IPS DF 4.7 (cell line): ENCODE results near the gene COL21A1.
A peak's percentile ranks its signal among the peaks of the same experiment; 100 is the strongest.

Source experiments
- DNase-seq: peaks from one replicate; pipeline ENCODE4 v3.0.0-alpha.2; 2013; ENCODE audit warnings: low spot score; ENCODE audit errors: extremely low read depth

Gene COL21A1

DNA sequence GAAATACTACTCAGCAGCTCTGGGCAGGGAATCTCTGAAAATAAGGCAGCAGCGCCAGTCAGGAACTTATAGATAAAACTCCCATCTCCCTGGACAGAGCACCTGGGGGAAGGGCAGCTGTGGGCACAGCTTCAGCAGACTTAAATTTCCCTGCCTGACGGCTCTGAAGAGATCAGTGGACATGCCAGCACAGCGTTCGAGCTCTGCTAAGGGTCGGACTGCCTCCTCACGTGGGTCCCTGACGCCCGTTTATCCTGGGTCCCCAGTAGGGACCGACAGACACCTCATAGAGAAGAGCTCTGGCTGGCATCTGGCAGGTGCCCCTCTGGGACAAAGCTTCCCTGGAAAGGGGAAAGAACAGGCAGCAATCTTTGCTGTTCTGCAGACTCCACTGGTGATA, 59.0 kb downstream of the COL21A1 start:
- DNase-seq: no peak

DNA sequence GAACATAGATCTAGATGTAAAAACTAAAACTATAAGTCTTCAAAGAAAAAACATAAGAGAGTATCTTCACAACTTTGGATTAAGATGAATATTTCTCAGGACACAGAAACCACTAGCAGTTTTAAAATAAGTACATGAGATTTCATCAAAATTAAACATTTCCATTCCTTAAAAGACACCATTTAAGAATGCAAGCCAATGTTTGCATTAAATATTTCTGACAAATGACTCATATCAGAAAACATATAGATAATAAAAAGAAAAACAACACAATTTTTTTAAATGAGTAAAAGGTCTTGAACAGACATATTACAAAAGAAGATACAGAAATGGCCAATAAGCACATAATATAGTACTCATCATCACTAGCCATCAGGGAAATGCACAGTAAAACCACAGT, 59.7 kb downstream of the COL21A1 start:
- DNase-seq: no peak

DNA sequence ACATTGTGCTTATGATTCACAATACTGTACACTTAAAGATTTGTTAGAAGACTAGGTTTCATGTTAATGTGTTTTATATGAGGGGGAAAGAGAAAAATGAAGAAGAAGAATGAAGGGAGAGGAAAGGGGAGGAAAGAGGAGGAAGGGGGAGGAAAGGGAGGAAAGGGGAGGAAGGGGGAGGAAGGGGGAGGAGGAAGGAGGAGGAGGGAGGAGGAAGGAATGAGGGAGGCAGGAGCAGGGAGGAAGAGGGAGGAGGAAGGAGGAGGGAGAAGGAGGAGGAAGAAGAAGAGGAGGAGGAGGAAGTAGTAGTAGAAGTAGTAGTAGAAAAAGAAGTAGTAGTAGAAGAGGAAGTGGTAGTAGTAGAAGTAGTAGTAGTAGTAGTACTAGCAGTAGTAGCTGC, 70.6 kb downstream of the COL21A1 start:
- no peak for DNase-seq

DNA sequence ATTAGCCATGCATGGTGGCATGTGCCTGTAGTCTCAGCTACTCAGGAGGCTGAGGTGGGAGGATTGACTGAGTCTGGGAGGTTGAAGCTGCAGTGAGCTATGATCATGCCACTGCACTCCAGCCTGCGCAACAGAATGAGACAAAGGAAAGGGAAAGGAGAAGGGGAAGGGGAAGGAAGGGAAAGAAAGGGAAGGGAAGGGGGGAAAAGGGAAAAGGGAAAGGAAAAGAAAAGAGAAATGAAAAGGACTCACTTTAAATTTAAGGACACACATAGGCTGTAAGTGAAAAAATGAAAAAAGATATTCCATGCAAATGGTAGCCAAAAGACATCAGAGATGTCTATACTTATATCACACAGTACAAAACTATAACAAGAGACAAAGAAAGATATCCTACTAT, 74.2 kb downstream of the COL21A1 start:
- DNase-seq: no peak

DNA sequence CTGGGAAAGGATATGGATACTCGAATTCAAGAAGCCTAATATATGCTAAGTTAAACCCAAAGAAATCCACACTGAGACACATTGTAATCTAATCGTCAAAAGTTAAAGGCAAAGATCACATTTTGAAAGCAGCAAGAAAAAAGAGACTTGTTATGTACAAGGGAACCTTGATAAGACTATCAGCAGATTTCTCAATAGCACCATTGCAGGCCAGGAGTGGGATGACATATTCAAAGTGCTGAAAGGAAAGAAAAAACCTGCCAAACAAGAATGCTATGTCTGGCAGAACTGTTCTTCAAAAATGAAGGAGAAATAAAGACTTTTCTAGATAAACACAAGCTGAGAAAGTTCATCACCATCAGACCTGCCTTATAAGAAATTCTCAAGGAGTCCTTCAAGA, 75.2 kb downstream of the COL21A1 start:
- peak; percentile 2 for DNase-seq

DNA sequence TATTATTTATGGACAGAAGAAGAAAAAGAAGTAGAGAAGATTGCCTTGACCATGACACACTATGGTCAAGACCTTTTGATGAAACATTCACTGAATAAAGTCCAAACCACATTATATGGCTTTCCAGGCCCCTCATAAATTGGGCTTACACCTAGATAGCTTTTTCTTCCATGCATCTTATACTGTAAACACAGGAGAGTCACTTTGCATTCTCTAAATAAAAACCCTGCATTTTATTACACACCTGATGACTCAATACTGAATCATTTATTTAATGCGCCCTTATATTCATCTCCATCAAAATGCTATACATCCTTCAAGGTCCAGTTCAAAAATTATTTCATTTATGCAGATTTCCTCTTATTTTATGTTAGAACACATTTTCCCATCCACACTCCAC, 78.0 kb downstream of the COL21A1 start:
- no peak for DNase-seq

DNA sequence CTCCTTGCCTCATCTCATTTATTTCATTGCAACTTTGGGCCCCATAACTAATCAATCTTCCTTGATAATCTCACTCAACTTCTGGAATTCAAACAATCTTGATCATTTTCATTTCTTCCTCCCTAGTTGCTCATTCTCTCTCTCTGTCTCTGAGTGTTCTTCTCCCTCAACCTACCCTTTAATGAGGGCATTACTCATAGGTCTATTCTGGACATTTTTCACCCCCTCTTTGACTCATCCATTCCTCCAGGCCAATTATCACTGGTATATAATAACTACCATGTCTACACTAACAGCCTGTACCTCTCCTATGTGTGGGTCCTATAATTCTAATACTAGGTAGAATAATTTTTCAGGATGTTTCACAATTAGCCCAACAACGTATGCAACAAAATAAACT, 78.8 kb downstream of the COL21A1 start:
- no peak for DNase-seq

DNA sequence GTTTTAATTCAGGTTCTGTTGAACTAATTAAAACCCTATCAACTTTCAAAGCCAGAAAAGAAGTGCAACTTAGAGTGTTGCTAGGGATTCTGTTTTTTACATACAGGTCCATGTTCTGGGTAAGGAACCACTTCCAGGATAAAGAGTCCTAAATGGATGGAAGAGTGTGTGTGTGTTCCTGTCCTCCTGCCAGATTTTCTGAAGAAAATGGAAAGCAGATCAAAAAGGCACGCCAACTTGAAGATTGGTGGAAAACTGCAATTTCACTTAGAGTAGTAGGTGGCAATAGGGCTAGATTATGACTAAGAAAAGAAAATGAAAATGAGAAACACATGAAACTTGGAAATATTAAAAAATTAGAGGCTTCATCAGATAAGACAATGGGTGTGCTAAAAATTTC, 85.3 kb downstream of the COL21A1 start:
- no peak for DNase-seq

DNA sequence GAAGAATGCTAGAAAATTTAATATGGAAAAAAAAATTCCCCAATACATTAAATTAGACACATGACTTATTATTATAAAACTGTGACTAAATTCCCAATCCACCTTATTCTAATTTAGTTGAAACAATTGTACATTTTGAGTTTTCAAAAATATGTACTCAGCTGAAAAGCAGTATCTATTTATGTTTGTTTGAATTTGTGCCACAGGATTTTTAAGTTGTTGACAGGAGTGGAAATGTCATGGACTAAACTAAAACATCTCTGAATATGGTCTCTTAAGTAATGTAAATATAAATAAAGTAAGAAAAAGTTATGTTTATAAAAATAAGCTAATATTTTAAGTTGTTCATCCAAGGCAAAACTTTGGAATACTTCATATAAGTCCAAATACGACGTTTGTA, 86.9 kb downstream of the COL21A1 start:
- no peak for DNase-seq

DNA sequence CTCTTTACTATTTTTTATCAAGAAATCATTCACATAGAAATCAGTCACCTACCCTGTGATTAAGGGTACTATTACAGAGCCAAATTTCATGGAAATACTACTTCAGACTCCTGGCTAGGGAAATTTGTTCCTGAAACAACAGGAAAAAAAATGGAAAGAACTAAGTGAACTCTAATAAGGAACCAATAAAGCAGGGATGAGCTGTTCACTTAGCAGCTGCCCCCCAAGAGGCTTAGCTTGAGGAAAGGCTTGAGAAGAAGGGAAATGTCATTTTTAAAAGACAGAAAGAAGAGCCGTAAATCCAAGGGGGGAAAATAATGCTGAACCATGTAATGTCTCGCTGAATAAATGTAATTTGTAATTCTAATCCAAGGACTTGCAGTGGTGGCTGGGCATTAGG, 88.8 kb downstream of the COL21A1 start:
- DNase-seq: no peak

DNA sequence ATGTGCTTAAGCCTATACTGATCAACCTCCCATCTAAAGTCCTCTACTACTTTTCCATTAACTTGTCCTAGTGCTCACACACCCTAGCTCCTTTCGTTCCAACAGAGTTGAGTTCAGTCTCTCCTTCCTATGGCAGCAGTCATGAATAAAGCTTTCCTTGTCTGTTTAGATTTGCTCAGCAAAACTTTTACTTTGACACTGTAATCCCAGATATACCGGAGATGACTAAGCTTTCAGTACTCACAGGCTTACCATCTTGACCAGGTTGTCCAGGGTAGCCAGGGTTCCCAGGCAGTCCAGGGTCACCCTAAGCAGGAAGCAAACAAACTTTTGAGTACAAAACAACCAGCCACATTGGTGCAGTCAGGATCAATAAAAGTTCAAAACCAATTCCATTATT, 90.7 kb downstream of the COL21A1 start:
- no peak for DNase-seq

DNA sequence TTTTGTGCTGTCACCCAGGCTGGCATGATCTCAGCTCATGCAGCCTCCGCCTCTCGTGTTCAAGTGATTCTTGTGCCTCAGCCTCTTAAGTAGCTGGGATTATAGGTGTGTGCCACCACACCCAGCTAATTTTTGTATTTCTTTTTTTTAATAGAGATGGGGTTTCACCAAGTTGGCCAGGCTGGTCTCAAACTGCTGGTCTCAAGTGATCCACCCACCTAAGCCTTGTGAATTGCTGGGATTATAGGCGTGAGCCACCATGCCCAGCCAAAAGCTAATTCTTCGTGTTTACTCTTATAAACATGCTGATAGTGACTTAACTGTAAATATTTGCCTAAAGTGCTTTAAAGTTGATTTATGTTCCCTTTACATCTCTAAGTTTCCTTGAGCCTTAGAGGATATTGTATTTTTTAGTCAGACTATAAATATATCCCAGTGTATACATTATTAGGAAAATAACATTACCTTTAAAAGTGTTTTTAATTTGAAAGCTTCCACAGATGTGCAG, 91.7 kb downstream of the COL21A1 start:
- DNase-seq: no peak

DNA sequence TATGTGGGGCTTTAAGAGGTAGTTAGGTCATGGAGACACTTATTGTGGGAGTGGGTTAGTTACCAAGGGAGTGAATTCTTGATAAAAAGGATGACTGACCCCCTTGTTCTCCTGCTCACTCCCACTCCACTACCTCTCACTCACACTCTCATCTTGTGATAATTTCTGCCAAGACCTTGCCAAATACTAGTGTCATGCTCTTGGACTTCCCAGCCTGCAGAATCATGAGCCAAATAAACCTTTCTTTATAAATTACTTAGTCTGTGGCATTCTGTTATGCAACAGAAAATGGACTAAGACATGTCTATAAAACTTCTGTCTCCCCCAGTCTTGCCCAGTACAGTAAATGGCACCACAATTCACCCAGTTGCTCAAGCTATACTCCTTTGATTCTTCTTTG, 93.3 kb downstream of the COL21A1 start:
- DNase-seq: no peak

DNA sequence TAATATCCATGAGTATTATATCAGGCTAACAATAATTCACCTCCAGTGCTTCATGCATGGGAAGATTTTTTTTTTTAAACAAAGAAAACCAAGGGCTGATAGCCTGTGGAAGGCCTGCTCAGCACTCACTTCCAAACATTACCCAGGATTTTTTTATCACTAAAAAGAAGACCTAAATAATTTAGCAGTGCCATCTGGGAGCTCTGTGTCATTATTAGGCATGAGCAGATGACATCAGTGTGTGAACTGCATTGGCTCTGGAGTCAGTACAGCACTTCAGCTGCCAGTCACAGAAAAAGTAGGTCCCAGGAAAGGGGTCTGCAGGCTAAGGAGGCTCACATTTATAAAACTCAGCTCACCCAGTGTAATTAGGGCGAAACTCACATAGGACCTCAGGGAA, 94.8 kb downstream of the COL21A1 start:
- DNase-seq: no peak

DNA sequence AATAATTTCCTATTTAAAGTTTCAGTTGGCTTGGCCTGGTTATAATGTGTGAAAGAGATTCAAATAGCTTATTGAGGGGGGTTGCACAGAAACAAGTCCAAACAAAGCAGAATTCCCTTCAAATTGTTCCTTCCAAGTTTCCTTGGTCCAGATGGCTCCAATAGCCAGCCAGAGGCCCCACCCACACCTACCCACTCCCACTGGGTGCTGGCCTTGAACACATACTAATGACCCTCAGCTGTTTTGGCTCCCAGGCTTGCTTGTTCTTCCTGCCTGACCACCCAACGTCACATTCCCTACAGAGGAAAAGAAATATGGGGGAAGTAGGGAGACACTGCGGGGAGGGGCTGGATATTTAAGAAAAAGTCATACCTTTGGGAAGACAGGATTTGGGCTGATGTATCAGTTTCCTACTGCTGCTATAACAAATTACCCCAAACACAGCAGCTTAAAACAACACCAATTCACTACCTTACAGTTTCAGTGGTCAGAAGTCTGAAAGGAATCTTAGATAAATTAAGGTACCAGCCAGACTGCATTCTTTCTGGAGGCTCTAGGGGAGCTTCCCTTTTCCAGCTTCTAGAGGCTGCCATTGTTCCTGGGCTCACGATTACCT, 95.7 kb downstream of the COL21A1 start:
- no peak for DNase-seq

DNA sequence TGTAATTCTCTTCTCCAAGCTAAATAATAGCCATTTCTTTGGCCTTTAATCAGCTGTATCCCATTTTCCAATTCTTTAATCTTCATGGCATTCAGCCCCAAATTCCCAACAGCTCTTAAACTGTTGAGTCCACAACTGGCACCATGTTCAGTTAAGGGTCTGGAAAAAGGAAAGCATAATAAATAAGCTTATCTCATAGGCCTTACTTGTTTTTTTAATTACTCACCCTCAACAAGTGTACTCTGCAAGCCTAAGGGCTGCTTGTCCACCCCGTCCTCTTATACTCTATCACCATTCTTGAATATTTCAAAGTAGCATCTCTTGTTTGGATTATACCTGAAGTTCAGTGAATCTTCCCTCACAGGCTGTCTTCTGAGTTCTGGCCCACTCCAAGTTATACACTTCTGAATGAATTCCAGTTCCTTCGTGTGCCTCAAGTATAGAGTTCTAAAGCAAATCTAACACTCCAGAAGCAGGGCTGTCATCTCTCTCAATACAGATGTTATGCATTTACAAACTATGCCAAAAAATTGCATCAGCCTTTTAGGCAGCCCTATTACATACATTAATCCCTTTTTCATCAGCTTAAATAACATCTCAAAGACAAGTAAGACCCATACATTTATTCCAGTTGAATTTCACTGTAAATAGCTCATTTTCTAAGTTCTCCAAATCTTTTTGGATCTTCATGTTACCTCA, 98.7 kb downstream of the COL21A1 start:
- no peak for DNase-seq

DNA sequence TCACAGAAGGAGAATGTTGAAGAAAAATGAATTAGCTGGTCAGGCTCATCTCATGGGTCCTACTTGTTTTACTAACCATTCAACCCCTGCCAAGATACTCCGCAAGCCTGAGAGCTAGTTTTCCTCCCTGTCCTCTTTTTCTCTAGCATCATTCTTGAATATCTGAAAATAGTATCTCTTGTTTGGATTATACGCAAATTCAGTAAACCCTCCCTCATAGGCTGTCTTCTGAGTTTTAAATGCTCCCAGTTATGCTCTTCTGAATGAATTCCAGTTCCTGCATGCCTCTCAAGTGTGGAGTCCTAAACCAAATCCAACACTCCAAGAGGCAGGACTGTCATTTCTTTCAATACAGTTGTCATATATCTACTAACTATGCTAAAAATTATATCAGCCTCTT, 99.6 kb downstream of the COL21A1 start:
- DNase-seq: no peak

DNA sequence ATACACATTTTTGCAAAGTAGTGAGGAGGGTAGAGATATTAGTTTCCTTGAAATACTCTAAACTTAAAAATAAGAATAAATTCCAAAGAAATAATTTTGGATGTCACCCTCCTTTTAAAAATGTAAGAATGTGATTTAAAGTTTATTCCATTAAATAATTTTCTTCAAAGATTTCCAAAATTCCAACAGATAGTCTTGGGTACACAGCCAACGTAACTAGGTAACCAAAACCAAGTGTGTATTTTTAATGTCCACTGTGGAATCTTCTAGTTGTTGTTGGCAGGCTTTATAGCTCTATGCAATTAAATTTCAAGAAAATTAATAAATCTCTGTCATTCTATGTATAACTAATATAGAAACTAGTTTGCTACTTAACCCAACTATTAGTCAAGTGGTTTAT, 101.3 kb downstream of the COL21A1 start:
- no peak for DNase-seq

DNA sequence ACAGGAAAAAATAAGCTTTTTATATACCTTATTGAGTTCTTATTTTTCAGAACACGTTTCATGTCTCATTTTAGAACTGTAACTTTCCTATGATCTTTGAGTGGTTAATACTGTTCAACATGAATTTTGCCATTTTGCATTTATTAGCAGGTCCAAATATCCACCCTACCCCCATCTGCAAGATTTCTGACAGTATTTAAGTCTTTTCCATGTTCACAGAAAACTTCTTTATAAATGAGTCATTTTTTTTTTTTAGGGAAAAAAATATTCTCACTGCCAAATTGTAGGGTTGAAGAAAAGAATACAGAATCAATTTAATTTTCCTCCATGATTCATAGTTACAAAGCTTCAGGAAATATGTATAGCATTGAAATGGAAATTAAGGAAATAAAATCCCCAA, 101.8 kb downstream of the COL21A1 start:
- no peak for DNase-seq

DNA sequence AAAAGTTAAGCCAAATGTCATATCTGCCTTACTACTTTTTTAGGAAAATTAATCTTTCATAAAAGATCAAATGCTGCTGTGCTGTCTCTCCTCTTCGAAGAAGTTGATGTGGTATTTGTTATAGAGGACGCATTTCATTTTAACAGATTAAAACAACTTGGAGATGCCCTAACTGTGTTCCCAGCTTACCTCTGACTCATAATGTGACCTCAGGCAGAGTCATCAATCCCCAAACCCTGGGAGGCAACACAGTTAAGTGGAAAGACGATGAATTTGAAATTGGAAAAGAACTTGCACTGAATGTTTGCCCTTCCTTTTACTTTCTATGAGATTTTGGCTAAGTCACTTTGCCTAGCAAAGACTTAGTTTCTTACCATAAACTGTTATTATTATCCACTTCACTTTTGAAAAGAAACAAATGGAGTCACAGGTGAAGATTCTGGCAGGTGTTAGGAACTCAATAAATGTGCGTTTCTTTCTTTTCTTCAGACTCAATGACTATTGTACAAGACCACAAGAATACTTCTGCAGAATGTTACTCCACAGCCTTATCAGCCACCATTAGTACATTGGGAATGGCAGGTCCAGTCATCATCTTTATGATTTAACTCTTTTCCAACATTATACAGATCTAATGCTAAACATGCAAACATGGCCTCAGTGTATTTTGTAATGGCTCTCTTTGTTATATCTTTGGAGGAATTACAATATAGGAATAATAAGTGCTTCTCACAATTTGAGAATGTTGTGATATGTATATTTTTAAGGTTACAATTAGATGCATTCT, 102.6 kb downstream of the COL21A1 start:
- no peak for DNase-seq

DNA sequence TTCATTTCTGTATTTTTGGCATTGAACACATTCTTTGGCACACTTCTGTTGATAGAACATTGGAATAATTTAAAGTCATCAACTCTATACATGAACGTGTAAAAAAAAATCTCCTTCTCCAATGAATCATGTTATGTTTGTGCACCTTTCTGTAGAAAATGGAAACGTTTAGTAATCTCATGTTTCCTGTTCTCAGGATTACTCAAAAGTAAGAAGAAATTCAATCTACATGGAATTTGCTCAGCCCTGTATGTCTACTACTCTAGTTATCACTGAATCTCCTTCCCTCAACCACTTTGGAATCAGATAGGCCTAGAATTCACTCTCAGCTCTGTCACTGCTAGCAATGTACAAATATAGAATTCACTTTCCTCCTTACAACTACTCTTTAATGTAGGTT, 103.6 kb downstream of the COL21A1 start:
- DNase-seq: no peak

DNA sequence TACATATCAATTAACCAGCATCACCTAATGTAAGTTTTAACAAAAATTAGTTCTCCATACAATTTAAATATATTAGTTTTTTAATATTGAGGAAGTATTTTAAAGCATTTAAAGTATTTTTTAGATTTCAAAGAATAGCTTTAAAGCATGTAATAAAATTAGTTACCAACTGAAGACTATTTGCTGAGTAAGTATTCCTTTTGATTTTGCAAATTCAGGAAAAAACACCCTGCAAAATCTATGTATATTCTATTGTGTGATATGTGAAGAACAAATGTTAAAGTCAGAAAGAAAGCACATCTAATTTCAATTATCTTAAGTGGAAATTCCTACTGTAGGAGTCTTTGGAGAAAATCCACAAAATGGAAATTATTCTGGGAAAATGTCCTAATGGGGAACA, 107.3 kb downstream of the COL21A1 start:
- no peak for DNase-seq

DNA sequence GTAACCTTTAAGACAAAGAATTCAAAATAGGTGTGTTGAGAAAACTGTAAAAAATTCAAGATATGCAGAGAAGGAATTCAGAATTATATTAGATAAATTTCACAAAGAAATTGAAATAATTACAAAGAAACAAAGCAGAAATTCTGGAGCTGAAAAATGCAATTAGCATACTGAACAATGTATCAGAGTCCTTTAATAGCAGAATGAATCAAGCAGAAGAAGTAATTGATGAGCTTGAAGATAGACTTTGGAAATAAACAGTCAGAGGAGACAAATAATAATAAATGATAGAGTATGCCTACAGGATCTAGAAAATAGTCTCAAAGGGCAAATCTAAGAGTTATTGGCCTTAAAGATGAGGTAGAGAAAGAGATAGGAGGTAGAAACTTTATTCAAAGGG, 131.7 kb downstream of the COL21A1 start:
- no peak for DNase-seq
